Glutamatergic neuron (in vitro differentiated cells): ENCODE measurements around the gene TECRL. TPM values are rescaled to one million over a fixed set of nuclear protein-coding genes. Genes with fewer than 3 reads are reported as not detected.

Experiments used
- DNase-seq: peaks from one replicate; pipeline ENCODE4 v3.0.0; 2022
- H3K27ac Mint-ChIP-seq: one replicate; pipeline ENCODE4 v1.8.0; 2020; ENCODE audit warnings: mild to moderate bottlenecking, mixed read lengths, inconsistent platforms; ENCODE audit not compliant: unreplicated experiment
- H3K27me3 Mint-ChIP-seq: one replicate; pipeline ENCODE4 v1.8.0; 2020; ENCODE audit warnings: mild to moderate bottlenecking, moderate library complexity, mixed read lengths, inconsistent platforms; ENCODE audit not compliant: unreplicated experiment
- H3K36me3 Mint-ChIP-seq: one replicate; pipeline ENCODE4 v1.8.0; 2020; ENCODE audit warnings: mild to moderate bottlenecking, mixed read lengths, inconsistent platforms; ENCODE audit not compliant: unreplicated experiment
- H3K4me1 Mint-ChIP-seq: one replicate; pipeline ENCODE4 v1.8.0; 2020; ENCODE audit warnings: mild to moderate bottlenecking, low read depth, mixed read lengths, inconsistent platforms; ENCODE audit not compliant: unreplicated experiment
- H3K4me3 Mint-ChIP-seq: one replicate; pipeline ENCODE4 v1.8.0; 2020; ENCODE audit warnings: mild to moderate bottlenecking, mixed read lengths, inconsistent platforms; ENCODE audit not compliant: unreplicated experiment
- H3K9me3 Mint-ChIP-seq: one replicate; pipeline ENCODE4 v1.8.0; 2020; ENCODE audit warnings: mild to moderate bottlenecking, moderate library complexity, mixed read lengths, inconsistent platforms; ENCODE audit not compliant: unreplicated experiment
- CTCF ChIP-seq: fragments of 200-600 bp; sonication (generic); IDR thresholded peaks from one replicate; pipeline ENCODE4 v1.5.0; 2021; ENCODE audit not compliant: partially characterized antibody, unreplicated experiment
- total RNA-seq: library from RNA; stranded (reverse); fragmentation: NEBNext Ultra II Directional; extraction: Animal tissue kit (Norgen Biotek cat#: 25700); gene quantifications from one replicate; pipeline ENCODE4 v1.2.1, GENCODE V29; 2021; ENCODE audit not compliant: unreplicated experiment

The TECRL gene
- total RNA-seq, 1 donor from 2014 or later, result not detected

GRCh38 chr4:64305565-64306254 lies 103.5 kb downstream of the TECRL start:
- Mint-ChIP-seq H3K4me3 (no peak overlapping the region), H3K4me1 (no peaks in the 10 kb centered on the region), H3K27me3 (no peaks in the 10 kb centered on the region), H3K9me3 (peaks cover 4% of the 10 kb centered on the region), H3K27ac (no peak overlapping the region), H3K36me3 (peaks cover 4% of the 10 kb centered on the region)
- no peak for TF ChIP-seq CTCF
- DNase-seq, result no peak

GRCh38 chr4:64272432-64272831 lies 136.8 kb downstream of the TECRL start:
- H3K9me3 Mint-ChIP-seq, result no peaks in the 10 kb centered on the region
- no peaks in the 10 kb centered on the region for H3K36me3 Mint-ChIP-seq
- H3K4me1 Mint-ChIP-seq, result no peaks in the 10 kb centered on the region
- DNase-seq, result no peak
- TF ChIP-seq CTCF, result no peak
- H3K27ac Mint-ChIP-seq, result no peak overlapping the region
- H3K27me3 Mint-ChIP-seq, result no peaks in the 10 kb centered on the region
- H3K4me3 Mint-ChIP-seq, result no peak overlapping the region

GRCh38 chr4:64271601-64272081 lies 137.6 kb downstream of the TECRL start:
- H3K27ac Mint-ChIP-seq, result no peak overlapping the region
- H3K27me3 Mint-ChIP-seq, result no peaks in the 10 kb centered on the region
- no peak for TF ChIP-seq CTCF
- no peaks in the 10 kb centered on the region for H3K36me3 Mint-ChIP-seq
- H3K4me3 Mint-ChIP-seq, result no peak overlapping the region
- peaks cover 2% of the 10 kb centered on the region for H3K9me3 Mint-ChIP-seq
- DNase-seq, result no peak
- no peaks in the 10 kb centered on the region for H3K4me1 Mint-ChIP-seq

- Mint-ChIP-seq H3K36me3 (no peaks in the 10 kb centered on the region), H3K9me3 (peaks cover 3% of the 10 kb centered on the region), H3K27me3 (no peaks in the 10 kb centered on the region), H3K27ac (no peak overlapping the region), H3K4me3 (no peak overlapping the region), H3K4me1 (no peaks in the 10 kb centered on the region)
- TF ChIP-seq CTCF, result no peak
- no peak for DNase-seq
Observed at GRCh38 chr4:64266669-64267068, 142.6 kb downstream of the TECRL start.

GRCh38 chr4:64266263-64266662 lies 143.0 kb downstream of the TECRL start:
- no peak for DNase-seq
- TF ChIP-seq CTCF, result no peak
- Mint-ChIP-seq H3K9me3 (peaks cover 3% of the 10 kb centered on the region), H3K4me1 (no peaks in the 10 kb centered on the region), H3K27ac (no peak overlapping the region), H3K27me3 (no peaks in the 10 kb centered on the region), H3K4me3 (no peak overlapping the region), H3K36me3 (no peaks in the 10 kb centered on the region)
